ENCODE data around the gene ZNF664. TPM values are rescaled to one million over a fixed set of nuclear protein-coding genes. Genes with fewer than 3 reads are reported as not detected.

The ZNF664 gene
- total RNA-seq, 1 experiment from 2014 or later = 124 TPM

GRCh38 chr12:124033859-124034258 lies 60.8 kb downstream of the ZNF664 start:
- no peak for TF ChIP-seq ELF1 (IDR thresholded peaks at IDR 0.05; ENCODE audit: borderline replicate concordance, low read depth)
- TF ChIP-seq SRF (IDR thresholded peaks at IDR 0.05; ENCODE audit: low read depth) = no peak
- no peak for TF ChIP-seq YY1 (IDR thresholded peaks at IDR 0.05; ENCODE audit: extremely low read depth, insufficient replicate concordance, low read depth, low read length)
- no peak for TF ChIP-seq POLR2A (IDR thresholded peaks at IDR 0.05; ENCODE audit: borderline replicate concordance, extremely low read depth, insufficient read depth, insufficient read length)
- TF ChIP-seq JUND (IDR thresholded peaks at IDR 0.05) = no peak
- no peak for TF ChIP-seq TCF7L2 (IDR thresholded peaks at IDR 0.05; ENCODE audit: borderline replicate concordance, extremely low read depth, insufficient read depth, insufficient read length)
- no peak for TF ChIP-seq EZH2 (IDR thresholded peaks at IDR 0.05)
- no peak for TF ChIP-seq FOSL1 (IDR thresholded peaks at IDR 0.05; ENCODE audit: low read depth)
- TF ChIP-seq POLR2AphosphoS5 (IDR thresholded peaks at IDR 0.05; ENCODE audit: low read depth, low read length) = no peak
- TF ChIP-seq EGR1 (IDR thresholded peaks at IDR 0.05; ENCODE audit: low read depth) = no peak
- TF ChIP-seq ATF3 (IDR thresholded peaks at IDR 0.05) = no peak
- TF ChIP-seq REST (IDR thresholded peaks at IDR 0.05; ENCODE audit: low read depth) = no peak
- TF ChIP-seq ZNF274 (IDR thresholded peaks at IDR 0.05; ENCODE audit: low read depth, low read length) = no peak
- no peak for TF ChIP-seq CEBPB (IDR thresholded peaks at IDR 0.05; ENCODE audit: low read depth)
- DNase-seq (ENCODE audit: low read depth, low spot score) (no peak), ATAC-seq (no peak)
- Histone ChIP-seq H3K9ac (ENCODE audit: low read length) (no peak overlapping the region), H3K36me3 (ENCODE audit: control insufficient read depth in 1 of 2, insufficient read depth in 2 of 2, low read length in 2 of 2) (no peaks in the 10 kb centered on the region), H4K20me1 (ENCODE audit: insufficient read depth) (no peaks in the 10 kb centered on the region), H3K9me3 (ENCODE audit: control insufficient read depth in 1 of 2, insufficient read depth in 1 of 2, low read depth in 1 of 2, low read length in 2 of 2) (no peaks in the 10 kb centered on the region), H3K9me2 (ENCODE audit: insufficient read depth) (no peaks in the 10 kb centered on the region), H3K4me3 (replicated peaks in 1 of 2; ENCODE audit: low read depth in 1 of 2, low read length in 2 of 2) (no peak overlapping the region), H2AFZ (ENCODE audit: low read depth, low read length, poor library complexity, severe bottlenecking) (no peak overlapping the region), H3K4me1 (ENCODE audit: control insufficient read depth in 1 of 2, insufficient read depth in 2 of 2, low read length in 2 of 2) (peaks cover 0 to 6% of the 10 kb centered on the region in 2 experiments; a peak in 1 of 4 replicates), H3K4me2 (ENCODE audit: low read length) (no peak overlapping the region), H3K27me3 (ENCODE audit: insufficient read depth, low read length) (no peaks in the 10 kb centered on the region), H3K27ac (ENCODE audit: low read depth, low read length) (no peak overlapping the region), H3K79me2 (ENCODE audit: insufficient read depth, low read length) (no peaks in the 10 kb centered on the region)
- RAD21 ChIA-PET (ENCODE audit: low non-redundant PET in 1 of 2, low total read pairs in 2 of 2, uncharacterized antibody in 2 of 2, unreplicated experiment in 2 of 2) = no interaction called here
- CTCF ChIA-PET = interaction anchor here (1.4 kb wide), 1 partner anchor 134 kb away, joined by 3 read pairs; no protein-coding TSS in a partner anchor
- BruUV-seq (replicated peaks) = no TSS peak
- intact Hi-C loops (cut with micrococcal nuclease) = loop anchor here (10.0 kb wide), 1 partner anchor 521 kb away; no protein-coding TSS in a partner anchor
- POLR2A ChIA-PET = no interaction called here

Measured in HCT116 (cell line).